GM21423 (cell line): ENCODE data around the gene FAM163B.

Source experiments
- ATAC-seq: cut with Tn5 transposase; IDR thresholded peaks from one replicate; pipeline ENCODE4 v1.9.1; 2021; ENCODE audit warnings: mild to moderate bottlenecking, moderate library complexity; ENCODE audit not compliant: unreplicated experiment

Gene FAM163B

DNA sequence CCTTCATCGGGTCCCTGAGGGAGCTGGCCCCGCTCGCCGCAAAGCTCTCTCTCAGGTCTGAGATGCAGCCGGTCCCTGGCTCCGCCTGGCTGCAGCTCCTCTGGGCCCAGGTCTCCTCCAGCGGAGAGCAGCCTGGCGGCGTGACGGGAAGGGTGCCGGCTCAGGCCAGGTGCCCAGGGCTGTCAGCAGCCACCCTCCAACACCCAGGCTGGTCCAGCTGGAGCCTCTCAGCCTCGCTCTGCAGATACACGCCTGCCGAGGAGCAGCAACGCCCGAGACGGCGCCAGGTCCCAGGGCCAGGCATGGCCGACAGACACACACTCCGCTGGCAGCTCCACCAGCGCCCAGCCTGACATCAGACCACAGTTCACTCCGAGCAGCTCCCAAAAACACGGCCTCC, 25.6 kb downstream of the FAM163B start:
- no peak for ATAC-seq

DNA sequence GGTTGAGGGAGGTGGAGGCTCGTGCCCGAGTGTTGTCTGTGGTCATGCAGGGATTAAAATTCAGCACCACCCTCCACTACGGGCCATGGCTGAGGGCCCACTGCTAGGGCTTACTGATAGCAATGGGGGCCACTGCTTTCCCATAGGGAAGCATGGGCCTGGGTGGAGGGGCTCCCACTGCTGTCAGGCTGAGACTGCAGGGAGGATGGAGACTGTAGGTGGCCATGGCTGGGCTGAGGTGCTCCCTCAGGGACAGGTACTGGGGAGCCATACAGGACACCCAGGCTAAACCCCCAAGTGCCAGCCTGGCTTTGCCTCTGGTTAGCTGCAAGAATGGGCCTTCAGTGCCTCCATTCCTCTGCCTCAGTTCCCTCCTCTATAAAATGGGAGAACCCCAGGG, 26.1 kb downstream of the FAM163B start:
- ATAC-seq, result no peak

DNA sequence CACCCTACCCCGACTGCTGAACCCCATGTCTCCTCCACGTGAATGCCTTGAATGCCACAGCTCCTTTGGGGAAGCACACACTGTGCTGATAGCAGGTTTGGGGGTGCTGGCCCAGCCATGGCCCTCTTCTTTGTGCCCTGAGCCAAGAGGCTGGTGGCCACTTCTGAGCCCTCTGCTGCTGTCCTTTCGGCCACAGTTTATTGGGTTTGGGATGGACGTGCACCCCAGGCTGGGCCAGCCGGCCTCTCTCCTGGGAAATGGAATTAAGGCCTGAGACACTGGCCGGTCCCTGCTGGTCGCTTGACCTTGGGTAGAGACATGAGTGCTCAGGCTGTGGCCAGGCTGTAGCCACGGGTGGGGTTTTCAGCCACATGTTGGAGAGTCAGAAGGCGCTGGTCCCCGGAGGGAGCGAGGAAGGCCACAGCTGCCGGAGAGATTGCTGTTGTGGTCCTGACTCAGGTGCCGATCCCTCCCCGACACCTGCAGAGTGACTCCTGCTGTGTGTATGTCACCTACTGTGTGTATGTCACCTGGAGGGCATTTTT, 26.6 kb downstream of the FAM163B start:
- no peak for ATAC-seq

DNA sequence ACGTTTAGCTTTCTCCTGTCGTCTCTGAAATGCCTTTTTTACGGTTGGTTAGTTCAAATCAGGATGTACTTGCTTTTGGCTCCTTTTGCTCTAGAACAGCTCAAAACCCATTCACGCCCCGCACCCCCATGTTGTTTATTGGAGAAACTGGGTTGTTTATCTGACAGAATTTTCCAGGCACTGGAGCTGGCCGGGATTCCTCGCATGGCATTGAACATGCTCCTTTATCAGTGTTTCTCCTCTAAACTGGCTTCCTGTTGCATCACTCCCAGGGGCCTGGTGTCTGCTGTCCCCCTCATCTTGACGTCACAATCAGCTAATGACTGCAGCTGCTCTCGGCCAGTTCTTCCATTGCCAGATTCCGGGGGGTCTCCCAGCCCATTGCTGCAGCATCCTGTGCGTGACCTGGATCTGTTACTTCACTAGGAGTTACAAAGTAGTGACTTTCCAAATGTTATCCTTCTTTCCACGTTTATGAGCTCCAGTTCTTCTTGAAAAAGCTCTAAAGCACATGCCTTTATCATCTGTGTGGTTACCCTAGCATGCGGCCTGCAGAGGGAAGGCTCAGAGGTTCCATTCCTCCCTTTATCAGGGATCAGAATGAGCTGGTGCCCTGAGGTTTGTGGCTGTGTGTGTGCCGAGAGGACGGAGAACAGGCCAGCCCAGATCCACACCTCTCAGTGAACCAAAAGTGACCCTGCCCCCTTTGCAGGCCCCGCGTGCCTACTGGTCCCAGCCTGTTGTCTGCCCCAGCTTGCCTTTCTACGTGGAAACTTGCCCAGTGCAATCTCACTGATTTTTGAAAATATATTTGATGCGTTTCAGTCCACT, 27.5 kb downstream of the FAM163B start:
- no peak for ATAC-seq

DNA sequence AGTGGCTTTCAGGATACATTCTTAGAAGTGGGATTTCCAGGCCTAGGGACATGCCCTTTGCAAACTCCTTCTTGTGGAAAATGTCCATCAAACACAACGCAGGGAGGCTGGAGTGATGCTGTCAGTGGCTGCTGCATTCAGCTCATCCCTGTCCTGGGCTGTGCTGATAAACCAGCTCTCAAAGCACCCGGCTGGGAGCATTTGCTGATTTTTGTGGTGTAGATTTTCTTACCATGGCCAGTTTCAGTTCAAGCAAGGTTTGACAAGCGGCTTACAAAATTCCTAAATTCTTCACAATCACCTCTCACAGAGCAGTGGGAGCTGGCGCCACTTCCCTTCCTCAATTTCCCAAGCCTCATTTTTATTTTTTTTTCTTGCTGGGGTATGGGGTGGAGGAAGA, 28.2 kb downstream of the FAM163B start:
- ATAC-seq, result no peak

DNA sequence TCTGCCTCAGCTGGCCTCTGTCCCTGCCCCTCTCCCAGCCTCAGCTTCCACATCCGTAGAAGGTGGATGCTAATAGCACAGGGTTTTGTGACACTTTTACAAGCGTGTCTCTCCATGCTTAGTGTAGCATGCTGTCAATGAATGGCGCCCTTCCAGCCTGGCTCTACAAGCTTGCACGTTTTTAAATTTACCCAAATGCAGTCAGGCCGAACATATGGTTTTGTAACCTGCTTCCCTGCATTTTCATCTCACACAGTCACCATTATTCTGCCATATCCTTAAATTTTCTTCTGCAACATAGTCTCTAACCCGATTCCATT, 28.8 kb downstream of the FAM163B start:
- ATAC-seq, result no peak

DNA sequence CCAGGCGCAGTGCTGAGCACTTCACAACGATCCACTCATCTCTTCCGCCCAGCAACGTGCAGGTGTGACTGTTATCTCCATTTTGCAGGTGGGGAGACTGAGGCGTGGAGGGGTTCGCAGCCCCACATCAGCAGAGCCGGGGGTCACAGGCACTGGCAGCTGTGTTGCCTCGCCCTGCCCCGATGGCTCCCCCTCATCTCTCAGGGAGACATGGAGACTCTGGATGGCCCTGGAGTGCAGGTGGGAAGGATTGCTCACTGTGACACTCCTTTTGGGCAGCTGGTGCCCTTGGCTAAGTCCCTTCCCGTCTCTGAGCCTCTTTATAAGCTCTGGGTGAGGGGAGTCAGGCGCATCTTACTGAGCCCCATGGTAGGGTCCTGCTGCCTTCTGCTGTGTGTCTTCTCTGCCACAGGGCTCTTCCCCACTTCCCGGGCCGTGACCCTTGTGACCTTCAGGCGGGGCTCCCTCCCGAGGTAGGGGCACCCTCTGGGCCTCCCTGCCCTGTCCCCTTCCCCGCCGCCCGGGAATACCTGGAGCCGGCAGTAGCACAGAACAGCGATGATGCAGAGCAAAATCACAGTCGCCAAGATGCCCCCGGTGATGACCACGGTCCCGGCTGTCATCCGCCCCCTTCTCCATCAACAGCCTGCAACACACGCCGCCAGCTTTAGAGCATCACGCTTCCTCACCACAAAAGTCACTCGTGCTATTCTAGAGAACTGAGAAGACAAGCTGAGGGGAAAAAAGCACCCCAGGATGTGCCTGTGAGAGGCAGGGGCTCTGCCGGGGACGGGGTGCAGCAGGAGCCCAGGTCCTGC, 29.4 kb downstream of the FAM163B start:
- no peak for ATAC-seq

DNA sequence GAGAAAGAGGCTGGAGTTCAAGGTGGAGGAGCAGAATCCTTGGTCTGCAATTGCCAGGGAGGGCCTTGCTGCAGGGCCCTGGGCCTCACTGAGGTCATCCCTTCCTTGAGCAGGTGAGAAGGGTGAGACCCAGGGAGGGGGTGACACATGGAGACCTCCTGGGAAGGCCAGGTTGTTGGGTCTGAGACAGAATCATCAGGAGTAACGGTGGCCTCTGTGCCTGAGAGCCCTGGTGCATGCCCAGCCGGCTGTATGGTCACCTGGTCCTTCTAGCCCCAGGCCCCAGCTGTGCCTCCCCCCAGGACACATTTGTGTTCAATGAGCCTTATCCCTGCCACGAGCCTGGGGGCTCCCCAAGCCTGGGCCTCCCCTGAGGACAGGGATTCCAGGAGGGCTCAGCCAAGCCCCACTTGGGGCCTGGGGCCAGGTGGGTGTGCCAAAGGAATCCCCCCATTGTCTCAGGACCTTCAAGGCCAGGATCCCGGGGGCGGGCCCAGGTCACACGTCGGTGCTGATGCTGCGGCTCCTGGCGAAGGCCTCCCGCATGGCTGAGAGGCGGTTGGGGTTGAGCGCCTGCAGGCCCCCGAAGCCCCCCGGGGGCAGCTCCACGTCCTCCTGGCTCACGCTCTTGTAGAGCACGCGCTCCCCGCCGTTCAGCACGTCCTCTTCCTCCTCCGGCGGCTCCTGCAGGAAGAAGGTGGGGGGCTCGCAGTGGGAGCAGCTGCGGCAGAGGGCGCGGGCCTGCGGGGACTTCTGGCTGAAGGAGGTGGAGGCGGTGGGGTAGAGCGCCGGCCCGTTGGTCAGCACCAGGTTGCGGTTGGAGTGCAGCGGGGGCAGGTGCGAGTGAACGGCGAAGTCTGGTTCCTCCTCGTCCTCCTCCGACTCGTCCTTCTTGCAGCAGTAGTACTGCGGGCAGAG, 30.4 kb downstream of the FAM163B start:
- no peak for ATAC-seq

DNA sequence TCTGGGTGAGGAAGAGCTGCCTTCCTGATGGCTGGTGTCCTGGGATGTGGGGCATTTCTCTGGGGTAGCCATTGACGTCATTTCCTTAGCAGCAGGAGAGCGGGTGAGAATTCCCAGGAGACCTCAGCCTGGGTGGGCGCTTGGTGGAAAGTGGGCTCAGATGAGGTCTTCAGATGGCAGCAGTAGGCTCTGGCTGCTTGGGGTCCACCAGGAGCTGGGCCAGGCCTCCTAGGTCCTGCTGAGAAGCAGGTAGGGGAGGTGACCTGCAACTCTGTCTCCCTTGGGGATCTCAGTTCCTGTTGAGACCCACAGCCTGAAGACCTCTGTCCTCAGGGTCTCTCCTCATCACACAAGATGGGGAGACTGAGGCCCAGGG, 31.5 kb downstream of the FAM163B start:
- no peak for ATAC-seq

DNA sequence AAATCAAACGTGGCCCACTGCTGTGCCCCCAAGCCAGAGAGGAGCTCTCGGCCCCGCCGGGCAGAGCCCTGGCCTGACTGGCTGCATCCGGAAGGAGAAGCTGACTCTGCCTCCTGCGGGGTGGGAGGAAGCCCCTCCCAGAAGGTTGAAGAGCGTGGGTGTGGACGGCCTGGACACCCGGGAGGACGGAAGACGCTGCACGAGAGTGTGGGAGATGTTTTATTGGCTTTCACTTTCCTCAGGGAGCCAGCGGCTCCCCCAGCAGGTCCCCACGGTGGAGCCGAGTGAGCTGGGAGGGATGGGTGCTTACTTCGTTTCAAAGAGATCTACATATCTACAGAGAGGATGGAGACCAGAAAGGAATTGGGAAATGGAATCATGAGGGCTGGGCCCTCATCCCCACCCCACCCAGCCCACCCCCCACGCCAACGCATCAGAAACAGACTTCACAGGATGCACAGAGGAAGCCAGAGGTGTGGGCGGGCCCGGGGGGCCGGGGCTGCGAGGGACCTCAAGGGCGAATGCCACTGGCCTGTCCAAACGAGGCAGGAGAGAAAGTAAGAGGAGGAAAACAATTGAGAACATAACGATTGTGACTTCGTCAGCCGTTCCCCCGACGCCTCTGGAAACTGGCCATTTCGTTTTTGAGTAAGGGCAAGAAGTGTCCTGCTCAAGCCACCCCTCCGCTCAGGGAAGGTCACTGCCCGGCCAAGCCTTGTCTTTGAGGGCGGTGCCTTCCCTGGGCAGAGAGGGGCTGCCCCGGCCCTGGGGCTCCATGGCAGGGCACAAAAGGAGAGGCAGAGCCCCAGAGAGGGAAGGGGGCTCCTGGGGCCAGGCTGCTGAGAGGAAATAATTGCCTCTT, 32.1 kb downstream of the FAM163B start:
- ATAC-seq, result no peak

DNA sequence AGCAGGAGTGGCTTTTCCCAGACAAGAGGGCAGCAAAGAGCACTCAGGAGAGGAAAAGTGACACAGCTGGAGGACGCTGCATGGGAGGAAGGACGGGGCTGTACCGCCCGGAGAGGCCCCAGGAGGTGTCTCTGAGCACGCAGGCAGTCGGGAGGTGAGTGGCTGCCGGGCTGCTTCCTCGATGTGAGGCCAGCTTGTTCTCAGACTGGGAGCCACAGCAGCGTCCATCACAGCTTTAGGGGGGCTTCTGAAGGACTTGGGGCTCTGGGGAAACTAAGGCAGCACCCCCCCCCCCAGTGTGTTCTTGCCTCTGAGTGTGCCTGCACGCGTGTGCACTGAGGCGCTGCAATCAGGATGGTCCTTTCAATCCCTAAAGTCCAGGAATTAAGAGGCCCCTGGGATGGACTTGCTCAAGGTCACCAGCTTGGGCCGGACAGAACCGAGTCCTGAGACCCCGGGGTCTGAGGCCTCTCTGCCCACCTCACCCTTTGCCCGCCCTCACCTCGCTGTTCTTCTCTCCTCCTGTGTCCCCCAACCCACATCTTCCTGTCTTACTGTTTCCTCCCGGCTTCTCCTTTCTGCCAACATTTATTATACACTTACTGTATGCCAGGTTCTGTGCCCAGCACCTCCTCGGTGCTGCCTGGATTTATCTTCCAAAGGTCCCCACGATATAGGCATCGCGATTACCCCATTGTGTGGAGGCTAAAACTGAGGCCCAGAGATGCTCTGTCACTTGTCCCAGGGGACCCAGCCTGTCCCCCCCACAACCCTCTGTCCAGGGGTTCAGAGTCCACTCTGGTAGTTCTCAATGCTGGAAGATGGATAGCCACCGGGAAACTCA, 32.9 kb downstream of the FAM163B start:
- ATAC-seq, result no peak

DNA sequence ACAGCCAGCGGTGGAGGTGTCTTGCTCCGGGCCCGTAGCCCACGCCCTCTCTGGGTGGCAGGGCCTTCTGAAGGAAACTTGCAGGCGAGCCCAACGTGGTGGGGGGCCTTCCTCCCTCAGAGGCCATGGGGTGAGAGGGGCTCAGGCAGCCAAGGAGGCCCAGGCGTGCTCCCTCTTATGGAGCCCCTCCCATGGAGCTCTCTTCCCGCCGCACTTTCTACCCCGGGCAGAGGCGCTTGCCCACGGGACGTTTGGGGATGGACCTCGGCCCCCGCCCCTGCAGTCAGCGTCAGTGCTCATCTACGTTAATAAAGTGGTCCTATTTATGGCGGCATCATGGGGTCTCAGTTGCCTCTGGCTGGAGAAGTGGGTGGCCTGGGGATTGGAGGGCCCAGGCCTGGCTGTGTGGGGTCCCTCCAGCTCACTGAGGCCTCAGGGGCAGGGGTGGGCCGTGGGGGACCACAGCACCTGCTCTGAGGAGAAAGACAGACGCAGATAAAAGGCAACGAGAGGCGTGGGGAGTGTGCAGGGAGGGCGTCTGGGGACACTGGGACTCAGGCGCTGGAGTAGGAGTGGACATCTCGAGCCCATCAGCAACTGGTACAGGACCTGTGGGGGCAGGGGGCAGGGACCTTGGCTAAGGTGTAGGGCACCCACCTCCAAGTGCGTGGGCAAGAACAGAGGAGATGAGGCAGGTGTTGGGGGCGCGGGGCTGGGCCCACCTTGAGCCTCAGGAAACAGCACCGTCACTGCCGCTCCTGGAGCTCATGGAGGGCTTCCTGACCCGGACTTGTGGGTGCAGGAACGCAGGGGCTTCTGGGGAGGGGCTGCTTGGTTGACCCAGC, 33.8 kb downstream of the FAM163B start:
- no peak for ATAC-seq

DNA sequence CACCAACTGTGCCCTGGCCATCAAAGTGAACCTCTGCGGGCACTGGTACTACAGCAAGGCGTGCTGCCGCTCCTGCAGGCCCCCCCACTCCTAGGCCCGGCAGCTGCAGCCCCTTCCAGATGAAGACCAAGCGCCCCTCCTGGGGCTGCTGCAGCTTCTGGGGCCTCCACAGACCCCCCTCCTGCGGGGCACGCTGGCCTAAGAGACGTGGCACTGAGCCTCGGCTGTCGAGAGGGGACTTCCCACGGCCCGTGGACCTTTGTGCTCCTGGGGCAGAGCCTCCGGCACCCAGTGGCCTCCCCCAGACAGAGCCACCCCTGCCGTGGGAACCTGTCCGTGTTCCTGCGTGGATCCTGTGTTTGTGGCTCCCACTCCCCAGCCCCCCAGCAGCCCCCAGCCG, 34.4 kb downstream of the FAM163B start:
- no peak for ATAC-seq

DNA sequence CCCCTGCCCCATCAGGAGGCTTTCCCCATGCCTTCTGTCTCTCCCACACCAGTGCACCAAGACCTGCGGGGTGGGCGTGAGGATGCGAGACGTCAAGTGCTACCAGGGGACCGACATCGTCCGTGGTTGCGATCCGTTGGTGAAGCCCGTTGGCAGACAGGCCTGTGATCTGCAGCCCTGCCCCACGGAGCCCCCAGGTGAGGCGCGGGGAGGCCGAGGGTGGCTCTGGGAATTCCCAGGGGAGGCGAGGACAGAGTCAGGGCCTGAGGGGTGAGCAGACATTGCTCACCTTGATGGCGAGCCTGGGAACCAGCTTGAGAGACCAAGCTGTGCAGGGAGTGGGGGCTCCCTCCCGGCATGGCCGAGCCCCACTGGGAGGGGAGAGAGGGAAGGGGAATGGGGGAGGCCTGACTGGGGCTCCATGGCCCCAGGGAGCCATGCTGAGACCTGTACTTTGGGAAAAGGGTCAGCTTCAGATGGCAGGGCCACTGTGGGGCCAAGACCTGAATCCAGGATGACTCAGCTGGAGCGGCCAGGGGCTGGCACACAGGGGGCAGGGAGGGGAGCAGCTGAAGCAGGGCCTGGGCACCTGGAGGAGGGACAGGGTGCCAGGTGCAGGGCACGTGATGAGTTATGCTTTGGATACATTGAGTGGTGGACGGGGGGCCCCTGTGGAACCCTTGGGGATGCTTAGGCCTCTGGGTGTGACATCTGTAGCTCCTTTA, 35.2 kb downstream of the FAM163B start:
- no peak for ATAC-seq

DNA sequence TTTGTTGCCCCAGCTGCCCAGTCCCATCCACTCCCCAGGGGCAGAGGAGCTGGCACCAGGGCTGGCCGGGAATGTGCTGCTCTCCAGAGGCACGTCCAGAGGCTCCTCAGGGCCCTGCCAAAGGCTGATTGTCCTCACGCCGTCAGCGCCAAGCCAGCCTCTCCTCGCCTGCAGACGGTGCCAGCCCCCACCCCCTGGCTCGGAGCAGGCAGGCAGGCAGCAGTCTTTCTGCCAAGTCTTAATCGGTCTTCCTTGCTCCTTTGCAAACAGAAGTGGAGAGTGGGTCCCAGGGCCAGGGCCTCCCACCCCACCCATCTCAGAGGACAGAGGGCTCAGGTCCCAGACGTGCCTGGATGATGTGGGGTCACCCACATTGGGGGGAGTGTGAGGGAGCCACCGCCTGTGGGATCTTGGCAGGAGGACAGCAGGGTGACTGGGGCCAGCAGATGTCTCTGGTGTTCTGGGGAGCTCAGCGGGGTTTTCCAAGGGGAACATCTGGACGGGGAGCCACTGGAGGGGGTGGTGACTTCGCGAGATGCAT, 36.3 kb downstream of the FAM163B start:
- no peak for ATAC-seq

DNA sequence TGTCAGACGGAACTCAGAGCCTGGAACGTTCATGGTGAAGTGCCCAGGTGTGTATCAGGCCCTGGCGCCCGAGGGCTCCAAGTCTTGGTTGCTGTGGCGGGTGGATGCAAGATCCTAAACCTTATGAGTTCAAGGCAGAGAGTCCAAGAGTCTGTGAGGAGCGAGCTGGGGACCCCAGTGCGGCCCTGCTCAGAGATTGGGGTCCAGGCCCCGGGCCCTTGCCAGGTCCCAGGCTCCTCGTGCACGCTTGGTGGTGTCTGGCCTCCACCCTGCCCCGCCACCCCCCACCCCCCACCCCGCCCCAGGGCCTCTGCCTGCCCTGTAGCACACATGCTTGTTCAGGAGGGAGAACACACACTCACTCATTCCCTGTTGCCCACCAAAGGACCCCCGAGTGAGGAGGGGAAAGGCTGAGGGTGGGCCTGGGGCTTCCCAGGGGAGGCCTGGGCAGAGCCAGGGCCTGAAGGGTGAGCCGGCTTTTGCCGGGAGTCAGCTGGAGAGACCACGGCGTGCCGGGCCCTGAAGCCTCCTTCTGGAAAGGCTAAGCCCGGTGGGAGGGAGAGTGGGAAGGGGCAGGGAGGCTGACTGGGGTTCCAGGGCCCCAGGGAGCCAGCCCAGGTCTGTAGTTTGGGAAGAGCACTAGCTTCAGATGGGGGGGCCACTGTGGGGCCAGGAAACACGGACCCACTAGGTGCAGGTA, 37.1 kb downstream of the FAM163B start:
- ATAC-seq, result no peak

DNA sequence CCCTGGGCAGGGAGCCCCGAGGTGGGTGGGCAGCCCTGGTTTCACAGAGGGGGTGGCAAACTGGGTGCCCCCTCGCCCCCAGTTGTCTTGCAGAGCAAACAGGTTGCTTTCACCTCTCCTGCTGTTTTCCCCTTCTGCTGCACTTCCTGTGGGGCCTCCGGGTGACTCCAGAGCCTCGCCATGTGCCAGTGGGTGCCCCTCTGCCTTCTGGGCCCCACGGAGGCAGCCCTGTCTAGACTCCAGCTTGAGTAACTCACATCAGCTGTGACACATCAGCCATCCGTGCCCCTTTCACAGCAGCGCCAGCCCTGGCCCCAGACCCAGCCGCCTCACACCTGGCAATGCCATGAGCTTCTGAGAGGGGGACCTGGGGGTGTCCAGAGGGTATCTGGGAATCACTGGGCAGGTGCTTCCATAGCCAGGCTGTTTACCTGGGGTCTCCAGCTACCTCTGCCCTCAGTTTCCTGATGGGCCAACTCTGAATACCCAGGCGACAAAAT, 37.7 kb downstream of the FAM163B start:
- ATAC-seq, result no peak
